HG02973 (cell line): ENCODE data around the gene PSRC1.

ENCODE experiments used
- ATAC-seq: cut with Tn5 transposase; IDR thresholded peaks from one replicate; pipeline ENCODE4 v1.9.1; 2021; ENCODE audit warnings: moderate library complexity; ENCODE audit not compliant: unreplicated experiment

PSRC1 gene

GRCh38 chr1:109248797-109249629 is 33.9 kb downstream of the PSRC1 start, which contains the start of gene CELSR2:
Gene CELSR2 (plus strand): TSS chr1:109249539. CDS start chr1:109250080, 541 bp downstream.
- ATAC-seq = peak; percentile 84

GRCh38 chr1:109248444-109248796 is 34.5 kb downstream of the PSRC1 start:
- no peak for ATAC-seq

DNA sequence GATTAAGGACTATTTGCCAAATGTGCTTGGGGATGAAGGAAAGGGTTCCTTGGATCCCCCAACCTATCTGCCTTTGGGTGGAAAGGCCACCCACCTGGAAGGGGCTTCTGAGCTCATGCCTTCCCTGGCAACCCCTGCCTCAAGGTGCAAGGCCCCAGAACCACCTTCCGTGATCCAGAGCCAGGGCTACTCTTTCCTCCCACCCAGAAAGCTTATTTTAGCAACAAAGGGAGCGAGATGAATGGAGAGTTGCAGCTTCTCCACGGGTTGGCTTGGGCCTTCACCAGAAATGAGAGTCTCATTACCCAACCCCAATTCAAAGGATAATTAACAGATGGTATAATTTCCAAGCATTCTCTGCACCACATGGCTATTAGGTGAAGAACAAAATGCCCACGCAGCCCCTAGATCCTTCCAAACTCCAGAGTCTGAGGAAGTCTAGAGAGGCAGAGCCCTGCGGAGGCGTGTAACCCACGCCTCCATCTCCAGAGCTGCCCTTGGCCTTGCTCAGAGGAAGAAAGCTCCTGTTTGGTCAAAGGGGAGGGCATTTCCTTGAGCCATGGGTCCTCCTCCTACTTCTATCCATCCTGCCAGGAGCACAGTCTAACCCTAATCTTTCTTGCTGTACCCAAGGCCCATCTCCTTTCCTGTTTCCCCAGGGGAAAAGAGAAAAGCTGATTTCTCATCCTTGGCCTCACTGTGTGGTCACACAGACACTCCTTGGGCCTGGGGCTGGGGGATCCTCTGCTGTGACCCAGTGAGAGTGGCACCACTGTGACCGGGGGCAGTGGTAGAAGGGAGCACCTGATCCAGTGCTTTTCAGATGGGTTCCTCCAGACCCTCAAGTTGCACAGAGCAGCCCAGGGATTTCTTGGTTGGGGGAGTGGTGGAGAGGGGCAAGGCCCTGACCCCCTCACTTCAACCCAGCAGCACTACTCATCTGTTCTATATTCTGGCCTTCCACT is 35.3 kb downstream of the PSRC1 start:
- ATAC-seq = no peak

- no peak for ATAC-seq
Observed at GRCh38 chr1:109246141-109246551, 36.8 kb downstream of the PSRC1 start.

GRCh38 chr1:109243860-109244552 is 38.9 kb downstream of the PSRC1 start:
- no peak for ATAC-seq

GRCh38 chr1:109243221-109243620 is 39.7 kb downstream of the PSRC1 start:
- no peak for ATAC-seq

DNA sequence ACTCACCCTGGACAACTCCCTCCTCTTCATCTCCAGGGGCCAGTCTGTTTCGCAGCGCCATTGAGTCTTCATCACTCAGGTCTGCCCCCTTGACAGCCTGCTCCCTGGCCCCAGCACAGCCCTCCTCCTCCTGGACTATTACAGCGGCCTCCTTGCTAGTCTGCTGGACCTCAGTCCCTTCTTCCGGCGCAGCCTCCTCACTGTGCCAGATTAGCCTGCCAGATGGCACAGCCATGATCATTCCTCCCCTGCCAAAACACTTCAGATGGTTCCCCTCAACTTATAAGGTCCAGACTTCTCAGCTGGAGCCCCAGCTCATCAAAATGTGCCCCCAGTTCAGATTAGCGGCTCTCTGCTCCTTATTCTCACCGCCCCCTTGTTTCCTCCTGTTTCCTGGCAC is 40.6 kb downstream of the PSRC1 start:
- no peak for ATAC-seq

DNA sequence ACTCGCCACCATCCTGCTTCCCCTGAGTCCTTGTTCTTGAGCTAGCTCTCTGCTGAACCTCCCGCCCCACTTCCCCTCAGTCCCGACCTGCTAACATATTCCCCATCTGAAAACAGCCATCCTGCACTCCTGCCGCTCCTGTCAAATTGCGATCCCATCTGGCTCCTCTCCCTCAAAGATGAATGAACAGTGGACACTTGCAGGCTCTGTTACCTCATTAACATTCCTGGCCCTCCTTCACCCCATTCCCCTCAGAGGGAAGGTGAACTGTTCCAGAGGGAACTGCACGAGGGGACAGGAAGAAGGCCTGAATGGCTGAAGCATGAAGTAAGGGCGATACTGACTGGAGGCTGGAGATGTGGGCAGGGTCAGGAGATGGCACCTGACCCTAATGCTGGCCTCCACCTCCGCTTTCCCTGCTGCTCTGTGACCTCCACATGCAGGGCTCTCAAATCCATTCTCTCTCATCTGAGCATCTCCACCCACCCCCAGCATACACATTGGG is 41.1 kb downstream of the PSRC1 start:
- no peak for ATAC-seq

DNA sequence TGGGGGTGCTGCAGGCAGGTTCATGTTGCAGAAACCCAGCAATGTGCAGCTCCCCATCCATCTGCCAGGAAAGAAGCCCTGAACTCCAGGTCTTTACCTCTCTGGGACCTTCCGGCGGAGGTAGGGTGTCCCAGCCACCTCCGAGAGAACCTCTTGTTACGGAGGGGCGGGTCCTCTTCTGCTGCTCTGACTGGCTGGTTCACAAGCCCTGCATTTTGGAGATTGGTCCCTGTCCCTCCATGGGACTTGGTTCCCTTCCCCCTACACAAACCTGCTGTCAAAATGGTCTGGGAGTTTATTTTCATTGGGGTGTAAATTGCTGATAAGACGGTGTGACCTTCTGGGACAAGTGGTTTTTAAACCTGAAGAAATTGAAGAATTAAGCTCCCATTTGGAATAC is 41.6 kb downstream of the PSRC1 start:
- no peak for ATAC-seq

DNA sequence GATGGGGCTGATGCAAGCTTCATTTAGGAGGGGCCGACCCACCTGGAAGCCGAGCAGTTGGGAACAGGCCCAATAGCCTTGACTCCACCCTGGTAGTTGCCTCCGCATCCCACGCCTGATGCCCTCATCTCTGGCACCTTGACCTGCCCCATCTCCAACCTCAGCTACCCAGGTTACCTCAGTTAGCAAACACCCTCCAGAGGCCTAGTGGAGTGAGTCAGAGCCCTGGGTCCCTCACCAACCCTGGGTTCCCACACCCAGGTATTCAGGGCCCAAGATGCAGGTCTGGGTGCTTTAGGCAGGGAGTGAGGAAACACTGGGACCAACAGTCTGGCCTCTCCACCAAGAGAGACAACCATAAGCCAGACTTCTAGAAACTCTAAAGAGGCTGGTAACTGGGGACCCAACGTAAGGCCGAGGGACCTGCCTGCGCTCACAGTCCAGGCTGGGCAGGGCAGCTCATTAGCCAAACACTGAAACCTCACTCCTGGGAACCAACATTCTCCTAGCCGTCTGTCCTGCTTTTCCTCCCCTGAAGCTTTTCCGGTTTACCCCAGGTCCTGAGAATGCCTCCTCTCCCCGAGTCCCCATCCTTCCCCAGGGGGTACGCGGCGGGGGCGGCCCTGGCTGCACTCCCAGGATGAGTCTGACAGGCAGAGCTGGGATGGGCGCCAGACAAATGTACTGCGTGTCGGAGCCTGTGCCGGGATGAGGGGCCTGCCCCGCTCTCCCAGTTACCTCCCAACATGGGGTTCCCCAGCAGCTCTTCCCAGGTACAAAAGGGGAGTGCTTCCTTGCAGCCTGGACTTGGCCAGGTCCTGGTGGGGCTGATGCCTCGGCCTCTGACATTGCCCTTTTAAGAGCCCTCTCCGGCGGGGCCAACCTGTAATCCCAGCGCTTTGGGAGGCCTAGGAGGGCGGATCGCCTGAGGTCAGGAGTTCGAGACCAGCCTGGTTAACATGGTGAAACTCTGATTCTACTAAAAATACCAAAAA is 42.5 kb downstream of the PSRC1 start:
- no peak for ATAC-seq

DNA sequence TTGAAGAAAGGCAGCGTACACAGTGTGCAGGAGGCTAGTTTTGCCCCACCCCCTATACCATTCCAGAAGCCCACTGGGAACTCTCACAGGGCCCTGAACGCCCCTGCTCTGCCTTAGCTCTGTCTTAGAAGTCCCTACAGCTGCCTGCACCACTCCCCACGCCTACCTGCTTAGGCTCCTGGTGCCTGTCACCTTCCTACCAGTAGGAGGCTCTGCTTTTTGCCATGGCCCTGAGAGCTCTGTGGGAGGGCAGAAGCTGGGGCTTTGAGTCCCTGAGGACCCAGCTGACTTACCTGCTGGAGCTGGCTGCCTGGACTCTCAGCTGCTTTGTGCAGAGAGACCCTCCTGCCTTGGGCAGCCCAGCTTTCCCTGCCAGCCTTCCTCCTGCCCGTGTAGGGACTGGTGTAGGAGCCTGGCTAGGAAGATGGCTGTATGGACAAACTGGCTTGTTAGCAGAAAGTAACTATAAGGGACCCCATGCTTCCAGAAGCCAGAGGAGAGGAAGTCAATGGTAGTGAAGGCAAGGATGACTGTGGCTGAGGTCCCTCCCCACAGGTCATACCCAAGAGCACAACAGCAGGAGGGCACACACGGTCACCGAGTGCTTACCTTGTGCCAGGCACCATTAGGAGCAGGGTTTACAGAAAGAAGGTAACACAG is 43.4 kb downstream of the PSRC1 start:
- ATAC-seq = peak; percentile 58

DNA sequence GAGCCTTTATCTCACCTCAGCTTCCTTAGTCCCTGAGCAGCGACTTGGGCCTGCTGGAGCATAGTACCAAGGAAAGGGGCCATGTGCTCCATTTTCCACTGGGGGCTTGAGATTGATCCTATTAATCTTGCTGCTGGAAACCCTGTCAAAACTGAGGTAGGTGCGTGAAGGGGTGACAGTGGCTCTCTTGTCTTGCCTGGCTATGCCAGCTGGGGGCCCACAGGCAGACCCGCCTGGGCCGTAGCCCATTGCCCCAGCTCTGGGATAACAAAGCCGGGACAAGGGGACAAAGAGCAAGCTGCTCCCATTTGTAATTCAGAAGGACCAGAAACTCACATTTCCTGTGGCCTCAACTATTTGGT is 43.9 kb downstream of the PSRC1 start:
- no peak for ATAC-seq

DNA sequence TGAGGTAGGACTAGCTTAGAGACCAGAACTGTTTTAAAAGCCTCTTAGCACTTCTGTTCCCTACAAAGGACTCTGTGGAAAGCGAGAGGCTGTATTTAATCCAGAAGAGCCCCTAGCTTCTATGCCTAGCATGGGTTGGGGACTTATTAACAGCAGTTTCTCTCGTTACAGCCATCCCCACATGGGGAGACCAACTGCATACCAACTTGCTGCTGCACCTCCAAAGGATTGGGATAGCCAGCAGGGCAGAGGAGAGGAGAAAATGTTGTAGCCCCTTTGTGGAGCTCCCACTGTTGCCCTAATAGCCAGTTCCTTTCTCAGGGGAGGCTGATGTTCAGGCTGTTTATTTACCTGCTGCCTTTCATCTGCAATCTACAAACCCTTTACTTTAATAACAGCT is 44.6 kb downstream of the PSRC1 start:
- ATAC-seq = no peak

- no peak for ATAC-seq
Observed at GRCh38 chr1:109237512-109237911, 45.4 kb downstream of the PSRC1 start.

- ATAC-seq = no peak
Observed at GRCh38 chr1:109235137-109235536, 47.8 kb downstream of the PSRC1 start.

GRCh38 chr1:109231066-109231465 is 51.9 kb downstream of the PSRC1 start:
- no peak for ATAC-seq
